Sigmoid colon (tissue), 7 donors: ENCODE measurements around the gene MXD4. TPM values are rescaled to one million over a fixed set of nuclear protein-coding genes. Genes with fewer than 3 reads are reported as not detected.

Source experiments
- DNase-seq: peaks from one replicate; pipeline ENCODE4 v3.0.0-alpha.2; 2019
- H3K27ac ChIP-seq, 4 donors: fragments of 200-600 bp; sonication (generic); one replicate each; pipeline ENCODE4 v1.5.1; 2016 to 2019; ENCODE audit warnings: mild to moderate bottlenecking in 1 of 4
- H3K27me3 ChIP-seq, 3 donors: fragments of 200-600 bp; sonication (generic); one replicate each; pipeline ENCODE4 v1.5.1; 2019; ENCODE audit warnings: mild to moderate bottlenecking in 1 of 3
- H3K36me3 ChIP-seq, 4 donors: fragments of 200-600 bp; sonication (generic); one replicate each; pipeline ENCODE4 v1.5.1; 2016 to 2019
- H3K4me1 ChIP-seq, 4 donors: fragments of 200-600 bp; sonication (generic); one replicate each; pipeline ENCODE4 v1.5.1; 2017 to 2019
- H3K4me3 ChIP-seq, 4 donors: fragments of 200-600 bp; sonication (generic); one replicate each; pipeline ENCODE4 v1.5.1; 2017 to 2019; ENCODE audit warnings: mild to moderate bottlenecking in 2 of 4, moderate library complexity in 1 of 4
- H3K9me3 ChIP-seq, 4 donors: fragments of 200-600 bp in 3 of 4; sonication (generic) in 3 of 4; one replicate each; pipeline versions ENCODE4 v1.5.1 to v1.6.1; 2013 to 2019
- EP300 ChIP-seq, 4 donors: sonication (generic); formaldehyde crosslinking; IDR thresholded peaks; one replicate each; pipeline ENCODE4 v1.6.1; 2017; ENCODE audit warnings: antibody characterized with exemption in 4 of 4
- POLR2A ChIP-seq, 2 donors: fragments of 450-650 bp; IDR thresholded peaks; one replicate each; pipeline ENCODE4 v1.6.1; 2016; ENCODE audit warnings: antibody characterized with exemption in 2 of 2, mild to moderate bottlenecking in 2 of 2, moderate library complexity in 2 of 2
- POLR2AphosphoS5 ChIP-seq, 4 donors: sonication (generic); formaldehyde crosslinking; IDR thresholded peaks; one replicate each; pipeline ENCODE4 v1.6.1; 2017; ENCODE audit warnings: antibody characterized with exemption in 4 of 4
- WGBS, 2 donors: extraction: QIAGEN DNeasy Blood & Tissue Kit; methylation state at CpG; one replicate each; pipeline ENCODE4 v1.1.7; 2013; 5-methylcytosine and 5-hydroxymethylcytosine counted together
- intact Hi-C: fragments of 100-400 bp; cut with DNase I; formaldehyde crosslinking; loops from one replicate; pipeline ENCODE4 v1.15.1; 2023
- polyA plus RNA-seq, 3 donors: library from polyadenylated mRNA; stranded (reverse); fragments of 200-250 nt; gene quantifications; one replicate each; pipeline ENCODE4 v1.2.3, GENCODE V29; 2013
- total RNA-seq, 4 donors: library from RNA; depleted of rRNA; stranded (reverse); fragments of >200 nt; gene quantifications; one replicate each; pipeline ENCODE4 v1.1.0, GENCODE V29; 2016
- TF ChIP-seq, protein P1 (sequence below), 4 experiments: fragments of 450-650 bp in 3 of 4; fragments of 200-600 bp in 1 of 4; IDR thresholded peaks; one replicate each; pipeline ENCODE4 v1.5.1; 2016 to 2019; ENCODE audit warnings: antibody characterized with exemption in 4 of 4, mild to moderate bottlenecking in 3 of 4, moderate library complexity in 2 of 4
- donor health status: healthy with polysubstance abuse.
- donor health status: Bipolar disorder and iron deficiency.
- donor health status: healthy.

The MXD4 gene
- total and polyA plus RNA-seq, 7 donors = 25.0 to 62.0 (median 36.4) TPM

DNA sequence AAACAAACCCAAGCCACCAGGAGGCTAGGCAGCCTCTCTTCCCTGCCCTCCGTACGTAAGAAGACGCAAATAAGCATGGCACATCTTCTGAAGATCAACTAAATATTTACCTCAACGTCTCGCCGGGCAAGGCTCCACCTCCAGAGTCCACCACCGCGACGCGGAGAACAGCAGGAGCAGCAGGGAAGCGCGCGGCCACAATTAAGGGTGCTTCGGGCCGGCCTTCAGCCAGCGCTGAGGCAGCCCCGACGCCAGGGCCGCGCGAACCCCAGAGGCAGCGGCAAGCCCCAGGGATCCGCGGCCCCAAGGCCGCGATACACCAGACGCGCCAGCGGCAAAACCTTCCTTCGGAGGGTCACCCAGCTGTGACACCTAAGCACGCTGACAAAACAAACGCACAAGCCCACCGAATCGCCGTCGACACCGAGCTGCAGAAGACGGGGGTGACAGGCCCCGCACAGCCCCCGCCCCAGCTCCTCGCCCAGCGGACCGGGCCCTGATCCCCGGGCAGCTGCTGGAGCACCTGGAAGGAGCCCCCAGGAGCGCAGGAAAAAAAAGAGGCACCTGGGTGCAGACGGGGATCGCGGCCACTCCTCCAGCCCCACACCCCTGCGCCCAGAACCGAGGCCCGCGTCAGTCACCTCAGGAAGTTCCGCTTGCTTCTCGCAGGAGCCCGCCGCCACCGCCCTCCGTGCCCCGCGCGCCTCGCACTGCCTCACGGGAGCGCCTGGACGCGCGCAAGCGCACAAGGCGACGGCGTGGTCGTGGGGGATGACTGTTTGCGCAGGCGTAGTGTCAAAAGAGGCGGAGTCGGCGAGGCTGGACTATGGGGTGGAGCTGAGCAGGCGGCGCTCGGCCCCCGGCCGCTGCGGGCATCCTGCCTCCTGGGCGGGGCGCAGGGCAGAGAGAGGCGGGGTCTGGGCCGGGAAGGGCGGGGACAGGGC, 20.2 kb downstream of the MXD4 start, which contains the start of the genes HAUS3 and POLN:
TSS of gene HAUS3 (minus strand) at position 712 of the 944 bp plus-strand sequence. CDS start 1,175 bp downstream, outside the sequence.
TSS of gene POLN (minus strand) at position 712 of the 944 bp plus-strand sequence. CDS start 12,890 bp downstream, outside the sequence.
- H3K4me3 ChIP-seq = peak within 1 kb of the TSS; percentile 72 to 86 (median 85)
- DNase-seq = peak; percentile 99
- peak within 1 kb of the TSS; percentile 80 to 84 (median 82) for H3K27ac ChIP-seq
- WGBS, 2 donors = 0 to 1% methylated on average over 88 of the region's 88 CpGs
- TF ChIP-seq EP300 (IDR thresholded peaks at IDR 0.05) (no peak), POLR2A (IDR thresholded peaks at IDR 0.05) (peak; percentile 76 to 84), POLR2AphosphoS5 (IDR thresholded peaks at IDR 0.05) (peak; percentile 92 to 98 (median 96))
- TF ChIP-seq, protein P1, sequence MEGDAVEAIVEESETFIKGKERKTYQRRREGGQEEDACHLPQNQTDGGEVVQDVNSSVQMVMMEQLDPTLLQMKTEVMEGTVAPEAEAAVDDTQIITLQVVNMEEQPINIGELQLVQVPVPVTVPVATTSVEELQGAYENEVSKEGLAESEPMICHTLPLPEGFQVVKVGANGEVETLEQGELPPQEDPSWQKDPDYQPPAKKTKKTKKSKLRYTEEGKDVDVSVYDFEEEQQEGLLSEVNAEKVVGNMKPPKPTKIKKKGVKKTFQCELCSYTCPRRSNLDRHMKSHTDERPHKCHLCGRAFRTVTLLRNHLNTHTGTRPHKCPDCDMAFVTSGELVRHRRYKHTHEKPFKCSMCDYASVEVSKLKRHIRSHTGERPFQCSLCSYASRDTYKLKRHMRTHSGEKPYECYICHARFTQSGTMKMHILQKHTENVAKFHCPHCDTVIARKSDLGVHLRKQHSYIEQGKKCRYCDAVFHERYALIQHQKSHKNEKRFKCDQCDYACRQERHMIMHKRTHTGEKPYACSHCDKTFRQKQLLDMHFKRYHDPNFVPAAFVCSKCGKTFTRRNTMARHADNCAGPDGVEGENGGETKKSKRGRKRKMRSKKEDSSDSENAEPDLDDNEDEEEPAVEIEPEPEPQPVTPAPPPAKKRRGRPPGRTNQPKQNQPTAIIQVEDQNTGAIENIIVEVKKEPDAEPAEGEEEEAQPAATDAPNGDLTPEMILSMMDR (IDR thresholded peaks at IDR 0.05) = no peak
- H3K27me3 ChIP-seq = no peaks in the 10 kb centered on the region
- H3K36me3 ChIP-seq = peaks cover 0 to 7% (median 0%) of the 10 kb centered on the region in 4 donors
- H3K4me1 ChIP-seq = peaks cover 0 to 51% (median 41%) of the 10 kb centered on the region in 4 donors
- H3K9me3 ChIP-seq = no peaks in the 10 kb centered on the region
- intact Hi-C loops = loop anchor here (1.0 to 5.0 kb wide), 3 partner anchors 21 to 221 kb away; partner anchors contain the start of genes CFAP99, MXD4 and ZFYVE28

DNA sequence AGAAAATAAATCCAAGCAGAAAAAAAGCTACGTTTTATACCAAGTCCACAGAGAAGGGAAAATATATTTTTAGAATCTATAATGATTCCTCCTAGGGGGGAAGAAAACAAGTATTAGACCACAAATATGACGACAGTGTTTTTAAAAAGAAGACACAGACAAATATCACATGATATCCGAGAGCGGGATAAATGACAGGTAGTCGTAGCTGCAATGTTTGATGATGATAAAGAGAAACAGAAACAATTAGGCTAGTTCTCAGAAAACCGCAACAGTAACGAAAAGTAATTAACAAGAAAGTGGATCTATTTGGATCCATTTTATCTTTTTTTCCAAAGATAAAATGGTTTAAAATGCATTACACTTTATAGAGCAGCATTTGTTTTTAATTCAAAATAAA, 20.9 kb downstream of the MXD4 start:
- 1 to 3% methylated on average over 7 of the region's 7 CpGs for WGBS, 2 donors
- Histone ChIP-seq H3K4me3 (peak overlapping the region; percentile 72 to 86 (median 85)), H3K36me3 (peaks cover 0 to 13% (median 2%) of the 10 kb centered on the region in 4 donors), H3K9me3 (no peaks in the 10 kb centered on the region), H3K27me3 (no peaks in the 10 kb centered on the region), H3K4me1 (peaks cover 0 to 51% (median 41%) of the 10 kb centered on the region in 4 donors), H3K27ac (peak overlapping the region; percentile 80 to 84 (median 82))
- no peak for TF ChIP-seq POLR2AphosphoS5 (IDR thresholded peaks at IDR 0.05)
- no peak for TF ChIP-seq EP300 (IDR thresholded peaks at IDR 0.05)
- no peak for TF ChIP-seq POLR2A (IDR thresholded peaks at IDR 0.05)
- TF ChIP-seq, protein P1 (IDR thresholded peaks at IDR 0.05) = no peak
- DNase-seq = no peak
- intact Hi-C loops = loop anchor here (5.0 kb wide), 2 partner anchors 176 to 221 kb away; partner anchors contain the start of genes CFAP99 and ZFYVE28

DNA sequence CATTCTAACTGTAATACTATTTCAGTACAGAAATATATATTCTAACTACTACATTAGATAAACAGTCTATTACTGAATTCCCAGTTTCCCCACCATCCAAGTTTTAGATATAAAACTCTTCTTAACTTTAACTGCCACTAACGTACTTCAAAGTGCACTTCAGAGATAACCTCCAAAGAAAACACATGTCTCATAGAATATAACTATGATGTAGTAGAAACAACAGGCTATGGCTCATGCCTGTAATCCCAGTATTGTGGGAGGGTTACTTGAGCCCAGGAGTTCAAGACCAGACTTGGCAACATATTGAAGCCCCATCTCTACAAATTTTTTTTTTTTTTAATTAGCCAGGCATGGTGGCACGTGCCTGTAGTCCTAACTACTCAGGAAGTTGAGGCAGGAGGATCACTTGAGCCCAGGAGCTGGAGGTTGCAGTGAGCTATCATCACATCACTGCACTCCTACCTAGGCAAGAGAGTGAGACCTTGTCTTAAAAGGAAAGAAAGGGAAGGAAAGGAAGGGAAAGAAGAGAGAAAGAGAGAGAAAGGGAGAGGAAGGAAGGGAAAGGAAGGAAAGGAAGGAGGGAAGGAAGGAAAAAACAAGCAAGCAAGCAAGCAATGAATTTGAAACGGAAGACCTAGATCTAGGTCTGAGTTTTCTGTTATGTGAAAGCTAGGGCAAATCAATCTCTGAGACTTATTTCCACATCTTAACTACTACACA, 24.8 kb downstream of the MXD4 start:
- Histone ChIP-seq H3K36me3 (peaks cover 0 to 37% (median 7%) of the 10 kb centered on the region in 4 donors), H3K9me3 (no peaks in the 10 kb centered on the region), H3K27me3 (no peaks in the 10 kb centered on the region), H3K4me3 (no peak overlapping the region), H3K27ac (no peak overlapping the region), H3K4me1 (peaks cover 0 to 44% (median 28%) of the 10 kb centered on the region in 4 donors)
- WGBS, 2 donors = 61 to 69% methylated on average over 3 of the region's 3 CpGs
- intact Hi-C loops = no loop called here
- TF ChIP-seq, protein P1 (IDR thresholded peaks at IDR 0.05) = no peak
- no peak for TF ChIP-seq POLR2AphosphoS5 (IDR thresholded peaks at IDR 0.05)
- no peak for TF ChIP-seq EP300 (IDR thresholded peaks at IDR 0.05)
- no peak for TF ChIP-seq POLR2A (IDR thresholded peaks at IDR 0.05)
- no peak for DNase-seq

DNA sequence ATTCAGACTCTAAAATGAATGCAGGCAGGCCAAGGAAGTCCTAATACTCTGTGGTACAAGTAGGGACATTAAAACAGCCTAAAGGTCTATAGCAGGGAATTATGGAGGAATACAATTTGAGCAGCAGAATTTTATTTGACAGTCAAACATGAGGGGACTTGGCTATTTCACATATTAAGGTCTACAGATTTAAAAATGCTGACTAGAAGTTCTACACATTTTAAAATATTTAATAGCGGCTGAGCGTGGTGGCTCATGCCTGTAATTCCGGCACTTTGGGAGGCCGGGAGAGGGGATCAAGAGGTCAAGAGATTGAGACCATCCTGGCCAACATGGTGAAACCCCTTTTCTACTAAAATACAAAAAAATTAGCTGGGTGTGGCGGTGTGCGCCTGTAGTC, 30.8 kb downstream of the MXD4 start:
- H3K4me3 ChIP-seq = no peak overlapping the region
- intact Hi-C loops = no loop called here
- no peaks in the 10 kb centered on the region for H3K4me1 ChIP-seq
- no peaks in the 10 kb centered on the region for H3K27me3 ChIP-seq
- peaks cover 0 to 36% (median 6%) of the 10 kb centered on the region in 4 donors for H3K36me3 ChIP-seq
- 98% methylated on average over 6 of the region's 6 CpGs for WGBS, 2 donors
- DNase-seq = no peak
- H3K9me3 ChIP-seq = no peaks in the 10 kb centered on the region
- TF ChIP-seq POLR2AphosphoS5 (IDR thresholded peaks at IDR 0.05) = no peak
- no peak for TF ChIP-seq EP300 (IDR thresholded peaks at IDR 0.05)
- no peak for TF ChIP-seq POLR2A (IDR thresholded peaks at IDR 0.05)
- TF ChIP-seq, protein P1 (IDR thresholded peaks at IDR 0.05) = no peak
- no peak overlapping the region for H3K27ac ChIP-seq
